ENCODE results near the gene BEST2. TPM values are rescaled to one million over a fixed set of nuclear protein-coding genes. Genes with fewer than 3 reads are reported as not detected.
A peak's percentile ranks its signal among the peaks of the same experiment; 100 is the strongest.

Gene BEST2
- total RNA-seq, 1 experiment from 2014 or later, result 3.3 TPM

GRCh38 chr19:12769689-12770088 lies 18.1 kb downstream of the BEST2 start:
- 0 out of 2 replicates have a peak overlapping the region, but pooled peaks have one; percentile 27 for H3K27ac Mint-ChIP-seq
- H3K4me3 Mint-ChIP-seq, result peak overlapping the region; percentile 38
- peak; percentile 85 for DNase-seq (ENCODE audit: low spot score)
- H3K27me3 Mint-ChIP-seq (ENCODE audit: low read depth), result no peaks in the 10 kb centered on the region; the same call in 1 of the 2 replicates
- peaks cover 22% of the 10 kb centered on the region for H3K4me1 Mint-ChIP-seq
- H3K36me3 Mint-ChIP-seq, result peaks cover 22% of the 10 kb centered on the region
- CTCF ChIA-PET, result interaction anchor here (0.6 to 3.4 kb wide), 23 partner anchors 9 to 127 kb away, joined by 3 to 37 read pairs (median 5); partner anchors contain the start of genes JUNB, RNASEH2A and TRIR
- peak; percentile 75 for ATAC-seq
- POLR2A ChIA-PET, result interaction anchor here (0.7 to 1.2 kb wide), 3 partner anchors 12 to 27 kb away, joined by 3 read pairs; no protein-coding TSS in a partner anchor
- H3K9me3 Mint-ChIP-seq, result no peaks in the 10 kb centered on the region
- TF ChIP-seq ZNF138 (CRISPR knock-in tag; conservative IDR thresholded peaks at IDR 0.05) (no peak), ZNF425 (CRISPR knock-in tag; conservative IDR thresholded peaks at IDR 0.05) (no peak), ESRRA (CRISPR knock-in tag; IDR thresholded peaks at IDR 0.05; ENCODE audit: borderline replicate concordance) (no peak; the same call in 1 of the 2 replicates), MAX (CRISPR knock-in tag; IDR thresholded peaks at IDR 0.05) (peak; percentile 93), ZNF423 (CRISPR knock-in tag; IDR thresholded peaks at IDR 0.05) (no peak), STAT6 (CRISPR knock-in tag; conservative IDR thresholded peaks at IDR 0.05; ENCODE audit: low read depth) (no peak), MLX (CRISPR knock-in tag; IDR thresholded peaks at IDR 0.05) (no peak), NR2C2 (CRISPR knock-in tag; IDR thresholded peaks at IDR 0.05) (no peak), ATF1 (CRISPR knock-in tag; IDR thresholded peaks at IDR 0.05) (no peak), E2F1 (CRISPR knock-in tag; IDR thresholded peaks at IDR 0.05) (0 out of 2 replicates have a peak, but pooled peaks have one; percentile 41), CDX4 (CRISPR knock-in tag; IDR thresholded peaks at IDR 0.05; ENCODE audit: borderline replicate concordance) (no peak), PREB (CRISPR knock-in tag; IDR thresholded peaks at IDR 0.05; ENCODE audit: borderline replicate concordance) (no peak), E2F4 (CRISPR knock-in tag; IDR thresholded peaks at IDR 0.05; ENCODE audit: borderline replicate concordance, low read depth) (no peak), ZNF281 (CRISPR knock-in tag; IDR thresholded peaks at IDR 0.05) (no peak), CREM (CRISPR knock-in tag; IDR thresholded peaks at IDR 0.05) (no peak), NFYB (CRISPR knock-in tag; conservative IDR thresholded peaks at IDR 0.05; ENCODE audit: low read depth) (no peak), ZNF532 (CRISPR knock-in tag; IDR thresholded peaks at IDR 0.05; ENCODE audit: borderline replicate concordance) (no peak)

Data from WTC11 (cell line).